Neuron (in vitro differentiated cells): ENCODE data around the gene POLR2M.

Source experiments
- H2AFZ ChIP-seq: one replicate; pipeline ENCODE4 v1.6.1; 2013; ENCODE audit warnings: low read depth, mild to moderate bottlenecking, inconsistent platforms, low read length, moderate library complexity
- H3K27me3 ChIP-seq: one replicate; pipeline ENCODE4 v1.6.1; 2013; ENCODE audit warnings: low read length; ENCODE audit not compliant: insufficient read depth
- H3K36me3 ChIP-seq: one replicate; pipeline ENCODE4 v1.6.1; 2013; ENCODE audit warnings: low read length; ENCODE audit not compliant: insufficient read depth
- H3K4me1 ChIP-seq: one replicate; pipeline ENCODE4 v1.6.1; 2013; ENCODE audit warnings: low read length; ENCODE audit not compliant: insufficient read depth
- H3K4me3 ChIP-seq: 2 replicates; pipeline ENCODE4 v1.5.1; 2013; ENCODE audit warnings: mild to moderate bottlenecking, low read length, moderate library complexity
- H3K9me3 ChIP-seq: one replicate; pipeline ENCODE4 v1.6.1; 2013; ENCODE audit warnings: low read length

Gene POLR2M

DNA sequence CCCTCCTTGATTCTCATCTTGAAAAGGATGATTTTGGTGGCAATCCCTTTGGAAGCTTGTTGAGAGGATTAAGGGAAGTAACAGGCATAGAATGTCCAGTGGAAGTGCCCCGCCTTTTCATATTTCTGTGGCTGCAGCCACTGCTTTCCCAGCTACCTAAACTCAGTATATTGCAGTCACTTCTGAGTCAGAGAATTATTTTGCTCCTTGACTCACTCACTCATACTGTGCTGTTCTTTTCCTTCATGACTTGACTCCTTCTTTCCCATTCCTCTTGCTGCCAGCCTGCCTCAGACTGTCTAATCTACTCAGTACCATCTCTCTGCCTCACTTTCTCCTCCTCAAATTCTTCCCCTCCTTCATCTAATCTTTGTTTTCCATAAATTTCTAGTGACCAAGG is 26.5 kb upstream of the POLR2M start:
- Histone ChIP-seq H2AFZ (no peak overlapping the region), H3K9me3 (no peaks in the 10 kb centered on the region), H3K27me3 (peaks cover 6% of the 10 kb centered on the region), H3K4me1 (no peaks in the 10 kb centered on the region), H3K36me3 (no peaks in the 10 kb centered on the region), H3K4me3 (no peak overlapping the region)

DNA sequence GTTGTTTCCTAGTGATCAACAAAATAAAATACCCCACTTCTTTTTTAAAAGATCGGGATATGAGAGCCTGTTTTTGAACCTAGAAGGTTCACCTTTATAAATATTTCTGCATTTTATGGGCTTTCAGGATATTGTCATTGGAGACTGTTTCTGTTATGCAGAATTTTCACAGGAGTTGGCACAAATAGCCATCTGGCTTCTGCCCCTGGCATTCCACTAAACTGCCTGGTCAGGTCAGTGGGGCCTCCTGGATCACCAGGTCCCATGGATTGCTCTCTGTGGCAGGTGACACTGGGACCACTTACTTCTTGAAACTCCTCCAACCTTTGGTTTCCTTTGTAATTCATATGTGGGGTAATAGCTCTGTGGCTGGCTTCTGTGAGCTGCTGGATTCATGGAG is 25.5 kb upstream of the POLR2M start:
- H3K4me1 ChIP-seq, result no peaks in the 10 kb centered on the region
- no peak overlapping the region for H2AFZ ChIP-seq
- H3K9me3 ChIP-seq, result no peaks in the 10 kb centered on the region
- H3K27me3 ChIP-seq, result peaks cover 6% of the 10 kb centered on the region
- no peaks in the 10 kb centered on the region for H3K36me3 ChIP-seq
- no peak overlapping the region for H3K4me3 ChIP-seq

DNA sequence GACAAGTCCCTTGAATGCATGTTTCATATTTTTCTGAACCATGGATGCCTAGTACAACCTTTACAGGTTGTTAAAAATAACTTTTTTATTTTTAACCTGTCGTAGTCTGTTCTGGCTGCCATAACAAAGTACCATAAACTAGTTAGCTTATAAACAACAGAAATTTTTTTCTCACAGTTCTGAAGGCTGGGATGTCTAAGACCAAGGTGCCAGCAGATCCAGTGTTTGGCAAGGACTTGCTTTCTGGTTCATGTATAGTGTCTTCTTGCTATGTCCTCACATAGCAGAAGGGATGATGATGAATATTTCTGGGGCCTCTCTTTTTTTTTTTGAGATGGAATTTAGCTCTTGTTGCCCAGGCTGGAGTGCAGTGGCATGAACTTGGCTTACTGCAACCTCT is 23.0 kb upstream of the POLR2M start:
- H3K36me3 ChIP-seq, result no peaks in the 10 kb centered on the region
- peaks cover 6% of the 10 kb centered on the region for H3K27me3 ChIP-seq
- no peaks in the 10 kb centered on the region for H3K9me3 ChIP-seq
- H3K4me3 ChIP-seq, result no peak overlapping the region
- H2AFZ ChIP-seq, result no peak overlapping the region
- H3K4me1 ChIP-seq, result no peaks in the 10 kb centered on the region

DNA sequence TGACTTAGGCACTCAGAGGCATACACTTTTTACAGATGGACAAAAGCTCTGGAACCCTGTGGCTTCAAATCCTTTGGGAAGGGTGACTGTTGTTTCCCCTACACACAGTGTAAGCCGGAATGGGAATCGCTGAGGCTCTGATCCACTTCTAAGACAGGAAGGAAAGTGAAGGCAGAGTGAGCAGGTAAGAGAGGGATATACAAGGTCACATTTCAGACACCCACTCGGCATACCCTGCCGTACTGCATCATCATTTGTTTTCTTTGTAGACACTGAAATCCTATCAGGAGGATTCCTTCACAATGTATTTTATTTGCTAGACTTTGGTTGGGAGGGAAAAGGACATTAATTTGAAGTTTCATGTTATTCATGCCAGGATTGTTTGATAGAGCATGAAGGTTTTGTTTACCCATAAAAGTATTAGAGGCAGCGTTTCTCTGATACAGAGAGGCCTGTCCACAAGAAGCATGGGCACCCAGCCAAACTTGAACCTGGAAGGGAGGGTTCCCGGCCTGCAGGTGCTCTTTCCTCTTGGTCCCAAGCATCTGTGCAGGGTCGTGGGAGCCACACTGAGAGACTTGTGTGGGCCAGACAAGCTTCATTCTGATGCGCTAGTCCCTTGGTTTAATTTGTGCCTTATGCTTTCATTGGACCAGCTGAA is 21.9 kb upstream of the POLR2M start:
- Histone ChIP-seq H3K4me1 (no peaks in the 10 kb centered on the region), H3K9me3 (no peaks in the 10 kb centered on the region), H3K36me3 (no peaks in the 10 kb centered on the region), H3K4me3 (no peak overlapping the region), H3K27me3 (peaks cover 6% of the 10 kb centered on the region), H2AFZ (no peak overlapping the region)

DNA sequence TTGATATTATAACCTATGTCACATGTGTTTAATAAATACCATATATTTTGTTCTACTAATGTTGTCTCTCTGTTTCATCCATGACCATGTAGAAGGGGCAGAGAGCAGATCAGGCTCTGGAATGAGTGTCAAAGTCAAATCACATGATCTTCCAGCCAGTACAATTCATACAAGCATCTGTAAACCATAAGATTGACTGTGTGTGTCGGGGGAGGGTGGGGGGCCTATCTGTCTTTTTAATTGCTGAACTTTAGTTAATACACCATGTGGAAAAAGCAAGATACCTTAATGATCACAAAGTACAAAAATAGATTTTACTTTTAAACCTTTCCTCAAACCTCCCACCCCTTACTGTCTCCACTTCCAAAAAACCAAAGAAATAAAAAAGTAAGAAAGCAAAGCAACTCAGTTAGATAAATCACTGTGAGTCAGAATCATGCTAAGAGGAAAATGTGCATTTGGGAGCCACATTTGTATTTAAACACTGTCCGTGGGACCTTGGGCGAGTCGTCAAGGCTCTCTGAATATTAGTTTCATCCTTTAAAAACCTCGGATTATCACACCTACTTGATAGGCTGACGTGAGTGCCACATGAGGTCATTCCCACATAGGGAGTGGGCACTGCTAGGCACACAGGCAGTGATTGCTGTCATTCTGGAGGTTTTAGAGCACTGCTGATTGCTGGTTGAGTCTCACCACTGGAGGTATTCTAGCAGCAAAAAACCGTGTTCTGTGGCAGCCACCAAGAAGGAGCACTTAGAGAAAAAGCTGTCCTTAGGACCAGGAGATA is 21.0 kb upstream of the POLR2M start:
- Histone ChIP-seq H3K36me3 (no peaks in the 10 kb centered on the region), H3K4me3 (no peak overlapping the region), H3K27me3 (peaks cover 6% of the 10 kb centered on the region), H3K9me3 (no peaks in the 10 kb centered on the region), H3K4me1 (no peaks in the 10 kb centered on the region), H2AFZ (no peak overlapping the region)

DNA sequence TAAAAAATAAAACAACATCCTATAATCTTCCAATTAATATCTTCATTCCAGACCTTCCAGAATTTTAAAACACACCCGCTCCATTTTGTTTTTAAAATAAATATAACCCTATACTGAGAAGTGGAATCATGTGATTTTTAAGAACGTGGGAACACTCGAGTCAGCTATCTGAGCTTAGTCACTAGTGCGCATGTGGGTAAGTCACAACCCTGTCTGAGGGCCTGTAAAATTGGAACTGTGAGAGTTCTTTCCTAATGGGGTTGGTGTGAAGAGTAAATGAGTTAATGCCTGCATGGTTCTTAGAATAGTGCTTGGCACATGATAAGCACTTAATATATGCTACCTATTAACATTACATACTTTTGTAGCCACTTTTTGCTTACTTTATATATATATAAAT is 19.9 kb upstream of the POLR2M start:
- H3K4me3 ChIP-seq, result no peak overlapping the region
- no peaks in the 10 kb centered on the region for H3K36me3 ChIP-seq
- no peak overlapping the region for H2AFZ ChIP-seq
- H3K27me3 ChIP-seq, result peaks cover 6% of the 10 kb centered on the region
- H3K4me1 ChIP-seq, result no peaks in the 10 kb centered on the region
- H3K9me3 ChIP-seq, result no peaks in the 10 kb centered on the region

DNA sequence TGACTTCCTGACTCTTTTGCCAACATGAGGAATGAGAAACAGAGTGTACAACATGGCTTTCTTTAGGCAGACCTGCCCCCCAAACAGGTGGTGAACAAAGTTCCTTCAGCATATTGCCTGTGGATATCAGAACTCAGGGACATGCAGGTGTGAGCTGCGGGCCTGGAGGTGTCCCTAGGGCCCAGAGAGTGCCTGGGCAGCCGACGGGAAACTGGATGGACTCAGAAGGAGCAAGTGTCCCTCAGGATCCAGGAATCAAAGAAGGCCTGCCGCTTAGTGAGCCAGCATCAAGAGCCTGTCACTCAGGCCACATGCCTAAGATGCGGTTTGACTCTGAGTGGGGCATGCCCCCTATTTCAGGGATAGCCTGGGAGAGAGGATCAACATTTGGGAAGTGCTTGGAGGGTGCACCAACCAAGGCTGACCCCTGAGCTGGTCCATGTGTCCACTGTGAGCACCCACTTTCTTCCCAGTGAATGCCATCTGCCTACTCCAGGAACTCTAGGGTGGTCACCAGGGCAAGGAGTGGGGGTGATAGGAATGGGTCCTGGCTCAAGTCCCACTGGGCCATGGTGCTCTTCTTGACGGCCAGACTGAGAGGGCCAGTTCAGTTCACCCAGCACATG is 16.1 kb upstream of the POLR2M start:
- Histone ChIP-seq H3K4me1 (no peaks in the 10 kb centered on the region), H3K36me3 (no peaks in the 10 kb centered on the region), H3K9me3 (no peaks in the 10 kb centered on the region), H3K4me3 (no peak overlapping the region), H2AFZ (no peak overlapping the region), H3K27me3 (peaks cover 4% of the 10 kb centered on the region)

DNA sequence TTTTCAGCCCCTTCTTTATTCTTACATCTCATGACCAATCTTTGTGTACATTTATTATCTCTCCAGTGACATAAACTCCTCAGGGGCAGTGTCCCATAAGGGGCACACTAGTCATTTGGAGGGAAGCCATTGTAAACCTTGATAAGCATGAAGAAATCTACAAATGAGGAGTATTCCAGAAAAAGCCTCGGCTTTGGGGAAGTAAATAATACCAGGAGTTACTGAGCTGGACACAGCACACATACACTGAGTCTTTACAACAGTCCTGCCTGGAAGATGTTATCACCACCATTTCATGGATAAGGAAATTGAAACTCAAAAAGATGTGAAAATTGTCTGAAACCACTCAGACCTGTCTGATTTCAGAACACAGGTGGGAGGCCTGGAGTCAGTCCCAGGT is 15.4 kb upstream of the POLR2M start:
- no peak overlapping the region for H2AFZ ChIP-seq
- no peaks in the 10 kb centered on the region for H3K4me1 ChIP-seq
- H3K9me3 ChIP-seq, result no peaks in the 10 kb centered on the region
- H3K4me3 ChIP-seq, result no peak overlapping the region
- peaks cover 4% of the 10 kb centered on the region for H3K27me3 ChIP-seq
- no peaks in the 10 kb centered on the region for H3K36me3 ChIP-seq

DNA sequence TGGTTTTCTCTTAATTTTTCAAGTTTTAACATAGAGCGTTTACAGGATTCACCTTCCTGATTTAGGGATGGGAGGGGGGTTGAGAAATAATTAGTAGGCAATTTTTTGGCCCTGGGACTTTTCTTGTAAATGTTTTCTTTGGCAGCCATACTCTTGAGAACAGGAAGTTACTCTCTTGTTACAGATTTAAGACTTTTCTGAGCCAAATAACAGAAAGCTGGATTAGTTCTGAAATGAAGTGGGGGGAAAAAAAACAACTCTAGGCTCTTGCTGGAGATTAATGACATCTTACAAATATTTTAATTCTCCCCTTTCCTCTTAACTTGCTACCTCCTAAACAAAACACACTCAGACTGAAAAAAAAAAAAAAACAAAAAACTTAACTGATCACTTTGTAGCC is 13.8 kb upstream of the POLR2M start:
- Histone ChIP-seq H3K4me1 (no peaks in the 10 kb centered on the region), H2AFZ (no peak overlapping the region), H3K4me3 (no peak overlapping the region), H3K36me3 (no peaks in the 10 kb centered on the region), H3K9me3 (no peaks in the 10 kb centered on the region), H3K27me3 (peaks cover 4% of the 10 kb centered on the region)

DNA sequence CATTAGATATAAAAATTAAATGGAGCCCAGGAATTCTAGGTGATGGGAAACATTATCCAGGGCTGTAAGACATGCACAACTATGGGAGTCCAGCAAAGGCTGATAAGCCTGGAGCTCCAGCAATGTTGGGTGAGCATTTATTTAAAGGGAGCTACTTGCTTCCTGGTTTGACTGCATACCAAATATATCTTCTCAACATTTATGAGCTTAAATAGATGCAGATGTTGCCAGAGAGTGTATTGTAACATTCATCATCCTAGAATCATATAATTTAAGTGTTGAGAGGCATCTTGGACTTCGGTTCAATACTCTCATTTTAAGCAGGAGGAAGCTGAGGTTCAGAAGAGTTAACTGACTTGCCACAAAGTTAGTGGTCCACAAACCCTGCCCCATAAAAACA is 12.2 kb upstream of the POLR2M start:
- no peak overlapping the region for H3K4me3 ChIP-seq

DNA sequence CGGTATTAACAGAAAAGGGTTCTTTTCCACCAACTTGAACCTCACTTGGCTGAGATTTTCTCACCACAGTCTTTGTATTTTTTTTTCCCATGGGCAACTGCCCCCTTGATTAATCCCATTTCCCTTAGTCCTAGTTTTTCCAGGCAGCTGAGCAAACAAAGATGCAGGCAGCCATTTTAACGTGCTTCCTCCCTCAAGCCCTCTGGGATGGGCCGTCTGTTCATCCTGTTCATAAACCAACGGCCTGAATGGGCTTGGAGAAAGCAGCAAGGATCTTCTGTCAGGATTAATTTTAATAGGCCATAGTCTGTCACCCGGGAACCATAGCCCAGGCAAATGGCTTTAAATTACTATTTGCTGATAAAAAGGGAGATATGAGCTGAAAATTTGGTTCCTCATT is 10.4 kb upstream of the POLR2M start:
- H3K4me1 ChIP-seq, result no peaks in the 10 kb centered on the region
- H3K4me3 ChIP-seq, result no peak overlapping the region
- H2AFZ ChIP-seq, result peak overlapping the region; percentile 48
- H3K36me3 ChIP-seq, result no peaks in the 10 kb centered on the region
- peaks cover 8% of the 10 kb centered on the region for H3K27me3 ChIP-seq
- H3K9me3 ChIP-seq, result no peaks in the 10 kb centered on the region

More for the DNA sequence above, 12.2 kb upstream of the POLR2M start:
- no peak overlapping the region for H2AFZ ChIP-seq
- H3K9me3 ChIP-seq, result no peaks in the 10 kb centered on the region
- peaks cover 4% of the 10 kb centered on the region for H3K27me3 ChIP-seq
- no peaks in the 10 kb centered on the region for H3K4me1 ChIP-seq
- no peaks in the 10 kb centered on the region for H3K36me3 ChIP-seq

DNA sequence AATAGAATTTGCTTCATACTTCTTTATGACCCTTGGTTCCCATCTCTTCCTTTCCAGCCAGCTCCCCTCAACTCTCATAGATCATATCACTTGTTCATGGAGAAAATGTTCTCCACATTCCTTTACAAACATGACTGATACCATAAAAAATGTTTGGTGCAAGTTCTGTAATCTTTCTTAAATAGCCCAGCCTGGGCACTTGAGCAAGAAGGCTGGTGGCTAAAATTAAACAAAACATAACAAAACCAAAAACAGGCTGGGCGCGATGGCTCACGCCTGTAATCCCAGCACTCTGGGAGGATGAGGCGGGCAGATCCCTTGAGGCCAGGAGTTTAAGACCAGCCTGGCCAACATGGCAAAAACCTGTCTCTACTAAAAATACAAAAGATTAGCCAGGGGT is 8.9 kb upstream of the POLR2M start:
- no peaks in the 10 kb centered on the region for H3K4me1 ChIP-seq
- no peaks in the 10 kb centered on the region for H3K36me3 ChIP-seq
- H3K4me3 ChIP-seq, result no peak overlapping the region
- no peak overlapping the region for H2AFZ ChIP-seq
- no peaks in the 10 kb centered on the region for H3K9me3 ChIP-seq
- H3K27me3 ChIP-seq, result peaks cover 14% of the 10 kb centered on the region

DNA sequence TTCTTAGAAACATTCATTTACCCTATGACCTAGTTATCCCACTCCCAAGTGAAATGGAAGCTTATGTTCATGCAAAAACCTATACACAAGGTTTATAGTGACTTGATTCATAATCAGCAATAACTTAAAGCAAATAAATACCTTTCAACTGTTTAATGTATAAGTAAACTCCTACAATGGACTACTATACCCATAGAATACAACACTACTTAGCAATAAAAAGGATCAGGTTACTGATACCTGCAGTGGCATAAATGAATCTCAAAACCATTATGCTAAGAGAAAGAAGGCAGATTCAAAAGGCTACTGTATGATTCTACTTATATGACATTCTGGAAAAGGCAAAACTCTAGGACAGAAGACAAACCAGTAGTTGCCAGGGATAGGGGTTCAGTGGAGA is 8.3 kb upstream of the POLR2M start:
- Histone ChIP-seq H3K9me3 (no peaks in the 10 kb centered on the region), H3K36me3 (no peaks in the 10 kb centered on the region), H3K27me3 (peaks cover 15% of the 10 kb centered on the region), H2AFZ (no peak overlapping the region), H3K4me1 (no peaks in the 10 kb centered on the region), H3K4me3 (no peak overlapping the region)
